Measurements from ENCODE around the gene MYO18A. TPM values are rescaled to one million over a fixed set of nuclear protein-coding genes. Genes with fewer than 3 reads are reported as not detected.
"Not testable (repeated sequence)": the region's sequence is repeated elsewhere in the genome, so short reads cannot be mapped to it uniquely, and the experiment has no call there.

The MYO18A gene
- total RNA-seq, 2 donors from 2014 or later, result 106 to 332 TPM

DNA sequence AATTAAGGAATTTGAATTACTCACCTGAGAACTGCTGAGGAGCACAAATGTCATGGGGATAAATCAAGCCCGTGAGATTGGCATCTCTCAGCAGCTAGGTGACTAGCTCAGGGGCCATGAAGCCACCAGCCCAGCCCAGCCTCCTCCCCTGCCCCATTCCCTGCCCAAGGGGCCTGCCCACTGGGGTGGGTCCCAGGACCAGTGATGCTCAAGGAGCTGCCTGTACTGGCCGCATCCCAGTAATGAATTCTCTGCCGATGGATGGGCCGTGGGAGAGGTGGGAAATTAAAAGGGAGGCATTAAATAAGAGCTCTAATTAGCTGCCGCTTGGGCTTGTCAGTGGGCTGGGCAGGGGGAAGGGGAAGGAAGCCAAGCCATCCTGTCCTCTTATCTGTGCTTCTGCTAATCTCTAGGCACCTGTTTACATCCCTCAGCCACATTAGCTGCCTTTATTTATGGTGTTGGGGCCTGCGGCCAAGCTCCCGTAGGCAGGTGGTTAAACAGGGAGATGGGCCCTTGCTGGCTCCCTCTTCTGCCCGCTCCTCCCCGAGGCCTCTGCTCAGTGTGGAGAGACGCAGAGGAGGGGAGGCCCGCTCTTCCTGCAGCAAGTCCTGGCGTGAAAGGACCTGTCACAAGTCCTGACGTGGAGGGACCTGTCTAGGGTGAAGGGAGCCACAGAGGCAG, 88.5 kb downstream of the MYO18A start:
- Histone ChIP-seq H3K4me3 (no peak overlapping the region), H3K36me3 (peaks cover 89% of the 10 kb centered on the region), H3K4me1 (ENCODE audit: control insufficient read depth in 1 of 2, low read depth in 2 of 2) (no peaks in the 10 kb centered on the region), H3K27me3 (replicated peaks; ENCODE audit: insufficient read depth) (no peaks in the 10 kb centered on the region), H3K9me3 (no peaks in the 10 kb centered on the region), H3K27ac (no peak overlapping the region)
- ATAC-seq (ENCODE audit: insufficient number of reproducible peaks, low FRiP score, low read depth) (no peak), DNase-seq (ENCODE audit: low spot score) (no peak)
- TF ChIP-seq, protein P1, sequence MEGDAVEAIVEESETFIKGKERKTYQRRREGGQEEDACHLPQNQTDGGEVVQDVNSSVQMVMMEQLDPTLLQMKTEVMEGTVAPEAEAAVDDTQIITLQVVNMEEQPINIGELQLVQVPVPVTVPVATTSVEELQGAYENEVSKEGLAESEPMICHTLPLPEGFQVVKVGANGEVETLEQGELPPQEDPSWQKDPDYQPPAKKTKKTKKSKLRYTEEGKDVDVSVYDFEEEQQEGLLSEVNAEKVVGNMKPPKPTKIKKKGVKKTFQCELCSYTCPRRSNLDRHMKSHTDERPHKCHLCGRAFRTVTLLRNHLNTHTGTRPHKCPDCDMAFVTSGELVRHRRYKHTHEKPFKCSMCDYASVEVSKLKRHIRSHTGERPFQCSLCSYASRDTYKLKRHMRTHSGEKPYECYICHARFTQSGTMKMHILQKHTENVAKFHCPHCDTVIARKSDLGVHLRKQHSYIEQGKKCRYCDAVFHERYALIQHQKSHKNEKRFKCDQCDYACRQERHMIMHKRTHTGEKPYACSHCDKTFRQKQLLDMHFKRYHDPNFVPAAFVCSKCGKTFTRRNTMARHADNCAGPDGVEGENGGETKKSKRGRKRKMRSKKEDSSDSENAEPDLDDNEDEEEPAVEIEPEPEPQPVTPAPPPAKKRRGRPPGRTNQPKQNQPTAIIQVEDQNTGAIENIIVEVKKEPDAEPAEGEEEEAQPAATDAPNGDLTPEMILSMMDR (IDR thresholded peaks at IDR 0.05), result no peak

DNA sequence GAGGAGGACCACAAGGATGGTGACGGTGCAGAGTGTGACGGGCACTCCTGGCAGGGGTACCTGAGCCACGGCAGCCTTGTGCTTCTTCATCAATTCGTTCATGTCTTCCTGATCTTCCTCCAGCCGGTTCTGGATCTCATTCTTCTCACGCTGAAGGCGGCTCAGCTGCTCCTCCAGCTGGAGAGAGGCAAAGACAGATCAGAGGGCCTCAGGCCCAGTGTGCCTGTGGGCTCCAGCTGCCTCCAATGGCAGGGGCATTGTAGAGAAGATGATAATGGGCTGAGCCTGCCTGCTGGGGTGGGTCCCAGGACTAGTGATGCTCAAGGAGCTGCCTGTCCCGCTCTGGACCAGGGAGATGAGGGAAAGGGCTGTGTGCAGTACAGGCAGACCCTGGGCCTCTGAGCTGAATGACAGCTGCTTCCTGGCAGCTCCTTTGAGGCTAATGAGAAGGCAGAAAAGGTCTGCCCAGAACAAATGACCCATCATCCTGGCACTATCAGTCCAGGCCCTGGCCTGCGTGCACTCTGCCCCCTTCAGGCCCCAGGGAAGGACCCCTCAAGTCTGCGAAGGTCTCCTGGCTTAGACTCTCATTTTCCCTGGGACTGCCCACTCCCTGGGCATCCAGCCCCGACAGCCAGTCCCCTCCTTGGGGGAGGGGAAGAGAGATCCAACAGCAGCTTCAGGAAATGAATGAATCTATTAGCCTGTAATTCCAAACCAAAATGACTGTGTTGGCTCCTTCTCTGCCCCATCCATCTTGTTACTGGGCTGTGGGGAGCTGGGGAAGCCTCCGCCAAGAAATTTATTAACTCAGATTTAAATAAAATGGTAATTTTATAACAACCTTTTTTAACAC, 89.2 kb downstream of the MYO18A start:
- no peaks in the 10 kb centered on the region for H3K27me3 ChIP-seq (replicated peaks; ENCODE audit: insufficient read depth)
- ATAC-seq (ENCODE audit: insufficient number of reproducible peaks, low FRiP score, low read depth), result no peak
- DNase-seq (ENCODE audit: low spot score), result no peak
- no peak overlapping the region for H3K27ac ChIP-seq
- TF ChIP-seq, protein P1 (IDR thresholded peaks at IDR 0.05), result no peak
- H3K4me3 ChIP-seq, result no peak overlapping the region
- H3K36me3 ChIP-seq, result peaks cover 90% of the 10 kb centered on the region
- no peaks in the 10 kb centered on the region for H3K9me3 ChIP-seq
- no peaks in the 10 kb centered on the region for H3K4me1 ChIP-seq (ENCODE audit: control insufficient read depth in 1 of 2, low read depth in 2 of 2)

DNA sequence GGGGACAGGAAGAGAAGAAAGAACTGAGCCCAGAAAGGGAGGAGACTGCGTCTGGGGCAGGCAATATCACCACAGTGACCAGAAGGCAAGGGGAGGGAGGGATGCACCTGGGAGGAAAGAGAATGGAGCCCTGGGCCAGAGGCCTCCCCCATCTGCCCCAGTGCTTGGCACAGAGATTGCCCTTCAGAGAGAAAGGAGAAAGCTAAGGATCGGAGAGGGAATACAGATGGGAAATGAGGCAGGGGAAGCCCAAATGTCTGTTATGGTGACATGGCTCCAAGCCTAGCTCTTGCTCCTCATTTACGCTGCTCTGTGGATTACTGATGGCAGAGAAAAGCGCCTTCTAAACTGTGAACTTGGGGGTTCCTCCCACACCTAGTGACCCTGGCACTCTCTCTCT, 90.1 kb downstream of the MYO18A start:
- Histone ChIP-seq H3K27ac (no peak overlapping the region), H3K4me3 (no peak overlapping the region), H3K4me1 (ENCODE audit: control insufficient read depth in 1 of 2, low read depth in 2 of 2) (no peaks in the 10 kb centered on the region), H3K9me3 (no peaks in the 10 kb centered on the region), H3K27me3 (replicated peaks; ENCODE audit: insufficient read depth) (no peaks in the 10 kb centered on the region), H3K36me3 (peaks cover 91% of the 10 kb centered on the region)
- TF ChIP-seq, protein P1 (IDR thresholded peaks at IDR 0.05), result no peak
- DNase-seq (ENCODE audit: low spot score), result no peak
- no peak for ATAC-seq (ENCODE audit: insufficient number of reproducible peaks, low FRiP score, low read depth)

DNA sequence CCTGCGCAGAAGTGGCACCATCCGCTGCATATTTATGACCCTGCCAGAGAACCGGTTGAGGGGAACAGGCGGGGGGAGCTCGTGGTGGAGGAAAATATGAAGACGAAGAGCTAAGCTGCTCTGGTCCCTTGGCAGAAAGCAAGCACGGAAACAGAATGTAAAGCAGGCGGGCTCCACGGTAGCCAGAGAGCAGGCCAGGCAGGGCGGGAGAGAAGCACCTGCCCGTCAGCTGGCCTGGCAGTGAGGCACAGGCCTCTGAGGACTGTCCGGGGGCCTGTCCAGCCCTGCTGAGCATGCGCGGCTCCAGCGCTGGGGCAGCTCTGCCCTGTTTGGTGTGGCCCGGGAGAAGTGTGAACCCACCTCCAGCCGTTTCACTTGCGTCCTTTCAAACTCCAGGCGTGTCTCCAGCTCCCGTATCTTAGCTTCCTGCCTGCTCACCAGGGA, 90.6 kb downstream of the MYO18A start:
- peaks cover 90% of the 10 kb centered on the region for H3K36me3 ChIP-seq

DNA sequence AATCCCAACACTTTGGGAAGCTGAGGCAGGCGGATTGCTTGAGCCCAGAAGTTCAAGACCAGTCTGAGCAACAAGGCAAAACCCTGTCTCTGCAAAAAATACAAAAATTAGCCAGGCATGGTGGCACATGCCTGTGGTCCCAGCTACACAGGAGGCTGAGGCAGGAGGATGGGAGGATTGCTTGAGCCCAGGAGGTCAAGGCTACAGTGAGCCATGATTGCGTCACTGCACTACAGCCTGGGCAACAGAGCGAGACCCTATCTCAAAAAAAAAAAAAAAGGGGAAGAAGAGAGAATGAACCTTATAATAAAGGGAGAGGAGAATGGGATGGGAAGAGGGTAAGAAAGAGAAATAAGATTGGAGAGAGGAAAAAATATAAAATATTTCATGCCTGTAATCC, 91.4 kb downstream of the MYO18A start:
- not testable (repeated sequence) for H3K9me3 ChIP-seq; H3K27ac ChIP-seq; DNase-seq (ENCODE audit: low spot score); H3K4me3 ChIP-seq; H3K4me1 ChIP-seq (ENCODE audit: control insufficient read depth in 1 of 2, low read depth in 2 of 2); ATAC-seq (ENCODE audit: insufficient number of reproducible peaks, low FRiP score, low read depth); H3K27me3 ChIP-seq (replicated peaks; ENCODE audit: insufficient read depth)
- peaks cover 87% of the 10 kb centered on the region for H3K36me3 ChIP-seq

More for the DNA sequence above, 90.6 kb downstream of the MYO18A start:
- H3K27me3 ChIP-seq (replicated peaks; ENCODE audit: insufficient read depth), result no peaks in the 10 kb centered on the region
- no peaks in the 10 kb centered on the region for H3K4me1 ChIP-seq (ENCODE audit: control insufficient read depth in 1 of 2, low read depth in 2 of 2)
- no peak overlapping the region for H3K4me3 ChIP-seq
- ATAC-seq (ENCODE audit: insufficient number of reproducible peaks, low FRiP score, low read depth) (no peak), DNase-seq (ENCODE audit: low spot score) (no peak)
- H3K27ac ChIP-seq, result no peak overlapping the region
- no peaks in the 10 kb centered on the region for H3K9me3 ChIP-seq
- TF ChIP-seq, protein P1 (IDR thresholded peaks at IDR 0.05), result no peak

Data from thoracic aorta (tissue), 2 donors.